ENCODE data around the gene PLCL2.

GRCh38 chr3:17116007-17116600, 231.3 kb downstream of the PLCL2 start:
- TF ChIP-seq, protein P1, sequence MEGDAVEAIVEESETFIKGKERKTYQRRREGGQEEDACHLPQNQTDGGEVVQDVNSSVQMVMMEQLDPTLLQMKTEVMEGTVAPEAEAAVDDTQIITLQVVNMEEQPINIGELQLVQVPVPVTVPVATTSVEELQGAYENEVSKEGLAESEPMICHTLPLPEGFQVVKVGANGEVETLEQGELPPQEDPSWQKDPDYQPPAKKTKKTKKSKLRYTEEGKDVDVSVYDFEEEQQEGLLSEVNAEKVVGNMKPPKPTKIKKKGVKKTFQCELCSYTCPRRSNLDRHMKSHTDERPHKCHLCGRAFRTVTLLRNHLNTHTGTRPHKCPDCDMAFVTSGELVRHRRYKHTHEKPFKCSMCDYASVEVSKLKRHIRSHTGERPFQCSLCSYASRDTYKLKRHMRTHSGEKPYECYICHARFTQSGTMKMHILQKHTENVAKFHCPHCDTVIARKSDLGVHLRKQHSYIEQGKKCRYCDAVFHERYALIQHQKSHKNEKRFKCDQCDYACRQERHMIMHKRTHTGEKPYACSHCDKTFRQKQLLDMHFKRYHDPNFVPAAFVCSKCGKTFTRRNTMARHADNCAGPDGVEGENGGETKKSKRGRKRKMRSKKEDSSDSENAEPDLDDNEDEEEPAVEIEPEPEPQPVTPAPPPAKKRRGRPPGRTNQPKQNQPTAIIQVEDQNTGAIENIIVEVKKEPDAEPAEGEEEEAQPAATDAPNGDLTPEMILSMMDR (IDR thresholded peaks at IDR 0.05; ENCODE audit: extremely low read depth in 1 of 2, insufficient read depth in 1 of 2, low read depth in 1 of 2, low read length in 2 of 2): no peak
- no peak for TF ChIP-seq EZH2 (IDR thresholded peaks at IDR 0.05; ENCODE audit: borderline replicate concordance, low read depth, low read length, severe bottlenecking)
- TF ChIP-seq POLR2A (IDR thresholded peaks at IDR 0.05; ENCODE audit: low read depth, low read length): no peak
- no peak for TF ChIP-seq MAX (IDR thresholded peaks at IDR 0.05; ENCODE audit: insufficient read depth, insufficient read length)
- TF ChIP-seq FOS (IDR thresholded peaks at IDR 0.05; ENCODE audit: borderline replicate concordance, insufficient read depth, low read length): no peak
- TF ChIP-seq POLR2AphosphoS5 (IDR thresholded peaks at IDR 0.05; ENCODE audit: insufficient read depth, low read depth, low read length): no peak
- no peak for TF ChIP-seq GATA2 (IDR thresholded peaks at IDR 0.05; ENCODE audit: insufficient read depth, insufficient read length, low read depth, low read length)
